ENCODE data around the gene ATP1B1.

Gene ATP1B1

GRCh38 chr1:169099561-169099960 lies 6.9 kb upstream of the ATP1B1 start:
- no peaks in the 10 kb centered on the region for H3K36me3 ChIP-seq (ENCODE audit: insufficient read depth, low read length)
- H3K9me3 ChIP-seq (replicated peaks; ENCODE audit: low read length): no peaks in the 10 kb centered on the region
- peaks cover 9% of the 10 kb centered on the region for H3K4me1 ChIP-seq (ENCODE audit: control insufficient read depth, insufficient read depth, low read length)
- H3K4me3 ChIP-seq (ENCODE audit: low read length): no peak overlapping the region
- no peak overlapping the region for H3K4me2 ChIP-seq (ENCODE audit: low read length)
- peaks cover 10% of the 10 kb centered on the region for H3K27me3 ChIP-seq (ENCODE audit: control insufficient read depth, insufficient read depth, low read length)
- no peak overlapping the region for H3K9ac ChIP-seq (ENCODE audit: low read depth, low read length)

- Histone ChIP-seq H3K4me3 (ENCODE audit: low read length) (no peak overlapping the region), H3K27me3 (ENCODE audit: control insufficient read depth, insufficient read depth, low read length) (peaks cover 13% of the 10 kb centered on the region), H3K9me3 (replicated peaks; ENCODE audit: low read length) (no peaks in the 10 kb centered on the region), H3K4me2 (ENCODE audit: low read length) (no peak overlapping the region), H3K9ac (ENCODE audit: low read depth, low read length) (no peak overlapping the region), H3K36me3 (ENCODE audit: insufficient read depth, low read length) (no peaks in the 10 kb centered on the region), H3K4me1 (ENCODE audit: control insufficient read depth, insufficient read depth, low read length) (peaks cover 9% of the 10 kb centered on the region)
Measured at GRCh38 chr1:169100208-169100607, 6.3 kb upstream of the ATP1B1 start.

GRCh38 chr1:169100651-169101088 lies 5.8 kb upstream of the ATP1B1 start:
- H3K9ac ChIP-seq (ENCODE audit: low read depth, low read length): no peak overlapping the region
- H3K9me3 ChIP-seq (replicated peaks; ENCODE audit: low read length): no peaks in the 10 kb centered on the region
- H3K36me3 ChIP-seq (ENCODE audit: insufficient read depth, low read length): no peaks in the 10 kb centered on the region
- peaks cover 13% of the 10 kb centered on the region for H3K4me1 ChIP-seq (ENCODE audit: control insufficient read depth, insufficient read depth, low read length)
- peaks cover 16% of the 10 kb centered on the region for H3K27me3 ChIP-seq (ENCODE audit: control insufficient read depth, insufficient read depth, low read length)
- no peak overlapping the region for H3K4me2 ChIP-seq (ENCODE audit: low read length)
- no peak overlapping the region for H3K4me3 ChIP-seq (ENCODE audit: low read length)

GRCh38 chr1:169102567-169102966 lies 3.9 kb upstream of the ATP1B1 start:
- no peak overlapping the region for H3K9ac ChIP-seq (ENCODE audit: low read depth, low read length)
- H3K4me1 ChIP-seq (ENCODE audit: control insufficient read depth, insufficient read depth, low read length): peaks cover 18% of the 10 kb centered on the region
- H3K27me3 ChIP-seq (ENCODE audit: control insufficient read depth, insufficient read depth, low read length): peaks cover 16% of the 10 kb centered on the region
- no peaks in the 10 kb centered on the region for H3K36me3 ChIP-seq (ENCODE audit: insufficient read depth, low read length)
- H3K4me3 ChIP-seq (ENCODE audit: low read length): no peak overlapping the region
- H3K9me3 ChIP-seq (replicated peaks; ENCODE audit: low read length): no peaks in the 10 kb centered on the region
- peak overlapping the region; percentile 61 for H3K4me2 ChIP-seq (ENCODE audit: low read length)

- no peak overlapping the region for H3K4me3 ChIP-seq (ENCODE audit: low read length)
- H3K36me3 ChIP-seq (ENCODE audit: insufficient read depth, low read length): no peaks in the 10 kb centered on the region
- no peaks in the 10 kb centered on the region for H3K9me3 ChIP-seq (replicated peaks; ENCODE audit: low read length)
- H3K27me3 ChIP-seq (ENCODE audit: control insufficient read depth, insufficient read depth, low read length): peaks cover 16% of the 10 kb centered on the region
- peaks cover 22% of the 10 kb centered on the region for H3K4me1 ChIP-seq (ENCODE audit: control insufficient read depth, insufficient read depth, low read length)
- peak overlapping the region; percentile 61 for H3K4me2 ChIP-seq (ENCODE audit: low read length)
- no peak overlapping the region for H3K9ac ChIP-seq (ENCODE audit: low read depth, low read length)
Measured at GRCh38 chr1:169103002-169103401, 3.5 kb upstream of the ATP1B1 start.

- no peak overlapping the region for H3K4me3 ChIP-seq (ENCODE audit: low read length)
- no peak overlapping the region for H3K4me2 ChIP-seq (ENCODE audit: low read length)
- H3K9me3 ChIP-seq (replicated peaks; ENCODE audit: low read length): no peaks in the 10 kb centered on the region
- H3K9ac ChIP-seq (ENCODE audit: low read depth, low read length): no peak overlapping the region
- no peaks in the 10 kb centered on the region for H3K36me3 ChIP-seq (ENCODE audit: insufficient read depth, low read length)
- H3K27me3 ChIP-seq (ENCODE audit: control insufficient read depth, insufficient read depth, low read length): peaks cover 16% of the 10 kb centered on the region
- peaks cover 27% of the 10 kb centered on the region for H3K4me1 ChIP-seq (ENCODE audit: control insufficient read depth, insufficient read depth, low read length)
Measured at GRCh38 chr1:169103480-169103893, 3.0 kb upstream of the ATP1B1 start.

GRCh38 chr1:169105087-169105433 lies 1.4 kb upstream of the ATP1B1 start:
- H3K4me2 ChIP-seq (ENCODE audit: low read length): peak overlapping the region; percentile 95
- peaks cover 42% of the 10 kb centered on the region for H3K4me1 ChIP-seq (ENCODE audit: control insufficient read depth, insufficient read depth, low read length)
- H3K27me3 ChIP-seq (ENCODE audit: control insufficient read depth, insufficient read depth, low read length): peaks cover 16% of the 10 kb centered on the region
- H3K36me3 ChIP-seq (ENCODE audit: insufficient read depth, low read length): no peaks in the 10 kb centered on the region
- no peak overlapping the region for H3K9ac ChIP-seq (ENCODE audit: low read depth, low read length)
- H3K9me3 ChIP-seq (replicated peaks; ENCODE audit: low read length): no peaks in the 10 kb centered on the region
- H3K4me3 ChIP-seq (ENCODE audit: low read length): peak overlapping the region; percentile 86

GRCh38 chr1:169105434-169106094 lies 926 bp upstream of the ATP1B1 start:
- Histone ChIP-seq H3K9ac (ENCODE audit: low read depth, low read length) (peak overlapping the region; percentile 76), H3K4me3 (ENCODE audit: low read length) (peak overlapping the region; percentile 86), H3K4me2 (ENCODE audit: low read length) (peak overlapping the region; percentile 95), H3K9me3 (replicated peaks; ENCODE audit: low read length) (no peaks in the 10 kb centered on the region), H3K27me3 (ENCODE audit: control insufficient read depth, insufficient read depth, low read length) (peaks cover 12% of the 10 kb centered on the region), H3K36me3 (ENCODE audit: insufficient read depth, low read length) (no peaks in the 10 kb centered on the region), H3K4me1 (ENCODE audit: control insufficient read depth, insufficient read depth, low read length) (peaks cover 47% of the 10 kb centered on the region)

GRCh38 chr1:169106921-169107602 lies 572 bp downstream of the ATP1B1 start:
- peak overlapping the region; percentile 95 for H3K4me2 ChIP-seq (ENCODE audit: low read length)
- H3K4me3 ChIP-seq (ENCODE audit: low read length): peak overlapping the region; percentile 86
- H3K4me1 ChIP-seq (ENCODE audit: control insufficient read depth, insufficient read depth, low read length): peaks cover 62% of the 10 kb centered on the region
- peaks cover 12% of the 10 kb centered on the region for H3K27me3 ChIP-seq (ENCODE audit: control insufficient read depth, insufficient read depth, low read length)
- peak overlapping the region; percentile 87 for H3K9ac ChIP-seq (ENCODE audit: low read depth, low read length)
- H3K36me3 ChIP-seq (ENCODE audit: insufficient read depth, low read length): no peaks in the 10 kb centered on the region
- no peaks in the 10 kb centered on the region for H3K9me3 ChIP-seq (replicated peaks; ENCODE audit: low read length)

GRCh38 chr1:169107603-169108208 lies 1.2 kb downstream of the ATP1B1 start:
- Histone ChIP-seq H3K4me3 (ENCODE audit: low read length) (peak overlapping the region; percentile 86), H3K36me3 (ENCODE audit: insufficient read depth, low read length) (no peaks in the 10 kb centered on the region), H3K27me3 (ENCODE audit: control insufficient read depth, insufficient read depth, low read length) (peaks cover 12% of the 10 kb centered on the region), H3K9me3 (replicated peaks; ENCODE audit: low read length) (no peaks in the 10 kb centered on the region), H3K4me1 (ENCODE audit: control insufficient read depth, insufficient read depth, low read length) (peaks cover 64% of the 10 kb centered on the region), H3K9ac (ENCODE audit: low read depth, low read length) (peak overlapping the region; percentile 87), H3K4me2 (ENCODE audit: low read length) (peak overlapping the region; percentile 95)

GRCh38 chr1:169108223-169108622 lies 1.7 kb downstream of the ATP1B1 start:
- Histone ChIP-seq H3K9ac (ENCODE audit: low read depth, low read length) (peak overlapping the region; percentile 87), H3K4me1 (ENCODE audit: control insufficient read depth, insufficient read depth, low read length) (peaks cover 65% of the 10 kb centered on the region), H3K36me3 (ENCODE audit: insufficient read depth, low read length) (no peaks in the 10 kb centered on the region), H3K27me3 (ENCODE audit: control insufficient read depth, insufficient read depth, low read length) (peaks cover 12% of the 10 kb centered on the region), H3K4me3 (ENCODE audit: low read length) (peak overlapping the region; percentile 86), H3K4me2 (ENCODE audit: low read length) (peak overlapping the region; percentile 95), H3K9me3 (replicated peaks; ENCODE audit: low read length) (no peaks in the 10 kb centered on the region)
